Hippocampal formation (tissue), 2 donors: Measurements from ENCODE around the gene UBA3.

Experiments
- DNase-seq, 2 donors: peaks; one replicate each; lab custom pipeline; 2025; lab: John Stamatoyannopoulos, UW

Gene UBA3

DNA sequence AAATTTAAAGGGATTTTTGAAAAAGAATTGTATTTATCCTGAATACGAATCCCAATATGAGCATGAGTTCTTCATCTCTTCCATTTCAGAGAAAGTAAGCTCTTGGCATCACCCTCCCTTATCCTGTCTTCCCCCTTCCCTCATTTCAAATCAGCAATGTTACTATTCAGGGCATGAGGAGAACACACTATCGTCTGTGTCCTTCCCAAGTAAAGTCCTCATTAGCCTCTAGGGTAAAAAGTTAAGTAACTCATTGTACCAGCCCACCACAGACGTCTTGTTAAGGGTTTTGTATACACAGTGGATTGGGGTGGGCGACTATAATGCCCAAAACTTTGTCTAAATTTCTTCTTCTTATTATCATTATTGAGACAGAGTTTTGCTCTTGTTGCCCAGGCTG lies 19.4 kb upstream of the UBA3 start:
- DNase-seq, result no peak

DNA sequence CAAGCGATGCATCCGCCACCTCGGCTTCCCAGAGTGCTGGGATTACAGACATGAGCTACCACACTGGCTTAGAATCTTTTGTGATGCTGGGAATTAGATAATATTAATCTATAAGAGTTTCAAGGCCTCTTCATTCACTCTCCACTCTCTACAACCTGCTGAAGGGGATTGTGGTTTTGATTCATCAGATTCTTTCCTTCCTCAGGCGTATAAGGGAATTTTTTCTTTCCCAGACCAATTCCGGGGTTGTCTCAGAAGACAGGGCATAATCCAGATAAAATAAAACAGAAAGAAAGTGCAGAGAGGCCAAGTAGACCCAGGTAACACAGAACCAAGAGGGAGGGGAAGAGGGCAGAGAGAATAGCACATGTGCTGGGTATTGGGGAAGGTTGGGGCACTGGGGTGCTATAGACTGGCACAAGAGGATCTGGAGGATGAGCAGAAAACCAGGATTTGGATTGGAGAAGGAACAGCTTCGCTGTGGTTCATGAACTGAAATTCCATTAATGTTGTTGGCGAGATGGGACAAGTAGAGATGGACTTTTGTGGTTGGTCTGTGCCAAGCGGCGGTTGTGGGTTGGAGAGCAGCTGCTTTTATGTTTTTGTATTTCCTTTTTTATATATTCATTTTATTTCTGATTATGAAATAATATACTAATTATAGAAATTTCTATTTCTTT lies 17.4 kb upstream of the UBA3 start:
- DNase-seq, result no peak

DNA sequence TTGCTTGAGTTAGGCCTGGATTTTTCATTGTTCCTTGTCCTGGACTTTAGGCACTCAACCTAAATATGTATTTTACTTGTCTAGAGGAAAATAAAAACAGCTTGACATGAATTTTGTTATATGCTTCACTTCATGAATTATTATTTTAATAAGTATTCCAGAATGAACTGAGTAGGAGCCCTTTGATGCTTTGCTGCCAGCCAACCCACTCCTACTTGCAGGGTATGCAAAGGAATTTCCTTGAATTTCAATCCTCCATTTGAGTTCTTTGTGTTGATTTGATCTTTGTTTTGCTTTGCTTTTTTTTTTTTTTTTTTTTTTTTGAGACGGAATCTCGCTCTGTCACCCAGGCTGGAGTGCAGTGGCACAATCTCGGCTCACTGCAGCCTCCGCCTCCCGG lies 16.1 kb upstream of the UBA3 start:
- no peak for DNase-seq

DNA sequence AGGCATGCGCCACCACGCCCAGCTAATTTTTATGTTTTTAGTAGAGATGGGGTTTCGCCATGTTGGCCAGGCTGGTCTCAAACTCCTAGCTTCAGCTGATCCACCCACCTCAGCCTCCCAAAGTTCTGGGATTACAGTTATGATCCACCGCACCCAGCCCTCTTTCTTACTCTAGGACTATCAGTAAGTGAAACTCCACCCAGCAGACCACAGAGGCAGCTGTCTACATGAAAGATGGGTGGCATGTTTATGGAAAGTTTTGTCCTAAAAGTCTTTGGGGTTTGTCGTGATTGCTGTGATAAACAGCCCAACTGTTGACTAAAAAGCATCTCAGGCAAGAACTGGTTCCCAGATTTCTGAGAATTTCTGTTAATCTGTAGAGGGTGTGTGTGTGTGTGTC lies 15.5 kb upstream of the UBA3 start:
- no peak for DNase-seq

DNA sequence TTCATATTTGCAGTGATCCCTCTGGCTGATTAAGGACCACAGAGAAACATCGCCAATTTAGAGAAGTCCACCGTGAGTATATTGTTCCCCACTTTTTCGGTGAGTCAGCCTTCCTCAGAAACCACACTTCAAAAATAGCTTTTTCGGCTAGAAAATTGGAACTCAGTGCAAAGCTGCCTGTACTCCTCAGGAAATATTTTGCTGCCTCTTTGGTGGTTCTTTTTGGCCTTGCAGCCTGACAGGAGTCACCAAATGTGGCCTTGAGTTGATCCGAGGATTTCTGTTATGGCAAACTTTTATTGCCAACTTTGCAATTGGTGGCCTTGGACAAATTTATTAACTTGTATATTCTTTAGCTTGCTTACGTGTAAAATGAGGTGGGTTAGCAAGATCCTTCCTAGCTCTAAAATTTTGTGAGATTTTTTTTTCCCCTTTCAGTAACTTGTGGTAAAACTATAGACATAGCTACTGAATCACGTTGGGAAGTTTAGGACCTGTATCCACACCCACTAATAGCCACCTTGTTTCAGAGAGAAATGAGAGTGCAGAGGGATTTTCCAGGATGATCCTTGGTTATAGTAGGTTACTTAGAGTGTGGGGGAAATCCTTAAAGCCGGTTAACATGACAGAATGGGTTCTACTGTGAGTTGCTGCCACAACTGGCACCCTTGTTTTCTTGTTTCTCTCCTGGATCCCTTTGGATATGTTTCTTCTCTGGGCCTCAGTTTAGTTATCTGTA lies 14.5 kb upstream of the UBA3 start:
- peak in 1 of 2 donors; percentile 34 for DNase-seq

DNA sequence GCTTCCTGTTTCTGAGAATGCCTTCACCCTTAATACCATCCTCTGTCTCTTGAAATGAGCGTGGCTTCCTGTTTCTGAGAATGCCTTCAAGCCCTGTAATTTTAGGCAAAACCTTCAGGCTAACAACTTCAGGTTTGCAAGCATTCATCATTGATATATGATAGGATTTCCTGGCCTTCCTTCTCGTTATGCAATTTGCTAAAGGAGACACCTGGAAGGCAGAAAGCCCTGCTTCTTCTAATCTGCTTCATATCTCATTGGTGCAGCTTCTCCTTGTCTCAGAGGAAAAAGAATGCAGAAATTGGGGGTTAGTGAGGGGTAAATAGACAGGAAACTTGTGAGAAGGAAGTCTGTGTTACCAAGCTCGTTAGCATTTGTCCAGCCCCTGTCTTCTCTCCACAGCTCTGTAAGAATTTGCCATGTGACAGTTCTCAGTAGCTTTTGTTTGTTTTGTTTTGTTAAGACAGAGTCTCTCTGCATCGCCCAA lies 11.9 kb upstream of the UBA3 start:
- peak; percentile 22 to 70 for DNase-seq

DNA sequence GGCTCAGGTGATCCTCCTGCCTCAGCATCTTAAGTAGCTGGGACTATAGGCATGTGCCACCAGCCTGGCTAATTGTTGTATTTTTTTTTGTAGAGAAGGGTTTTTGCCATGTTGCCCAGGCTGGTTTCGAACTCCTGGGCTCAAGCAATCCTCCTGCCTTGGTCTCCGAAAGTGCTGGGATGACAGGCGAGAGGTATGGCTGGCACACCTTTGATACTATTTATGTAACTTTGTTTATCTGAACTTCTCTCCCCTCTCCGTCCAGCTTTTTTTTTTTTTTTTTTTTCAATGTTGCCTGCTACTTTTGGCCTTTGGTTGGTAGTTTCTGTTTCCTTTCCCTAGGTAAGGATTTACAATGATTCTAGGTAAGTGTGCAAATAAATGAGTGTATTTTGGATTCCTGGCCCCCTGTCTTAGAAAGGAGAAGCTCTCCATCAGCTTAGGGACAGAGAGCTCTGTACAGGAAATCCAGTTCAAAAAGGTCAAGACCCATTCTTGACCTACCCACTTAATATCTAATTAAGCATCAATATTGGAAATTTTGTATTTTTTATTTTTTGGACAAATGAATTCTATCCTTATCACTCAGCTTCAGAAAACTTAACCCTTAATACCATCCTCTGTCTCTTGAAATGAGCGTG lies 11.3 kb upstream of the UBA3 start:
- DNase-seq, result no peak

DNA sequence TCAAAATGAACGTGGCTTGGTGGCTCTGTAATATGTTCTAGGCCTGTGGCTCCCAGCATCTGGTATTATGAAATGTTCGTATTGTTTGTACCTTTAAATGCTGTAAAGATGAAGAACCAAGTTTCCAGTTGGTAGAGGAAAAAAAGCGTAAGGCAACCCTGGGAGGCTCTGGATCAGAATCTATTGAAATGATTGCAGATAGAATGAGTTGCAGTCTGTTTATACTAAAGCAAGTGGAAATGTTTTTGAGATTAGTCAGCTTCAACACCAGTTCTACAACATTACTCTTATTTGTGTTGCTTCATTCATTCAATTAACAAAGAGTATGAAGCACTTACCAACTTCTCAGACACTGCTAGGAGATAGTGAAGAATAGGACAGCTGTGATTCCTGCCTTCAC lies 9.9 kb upstream of the UBA3 start:
- no peak for DNase-seq

DNA sequence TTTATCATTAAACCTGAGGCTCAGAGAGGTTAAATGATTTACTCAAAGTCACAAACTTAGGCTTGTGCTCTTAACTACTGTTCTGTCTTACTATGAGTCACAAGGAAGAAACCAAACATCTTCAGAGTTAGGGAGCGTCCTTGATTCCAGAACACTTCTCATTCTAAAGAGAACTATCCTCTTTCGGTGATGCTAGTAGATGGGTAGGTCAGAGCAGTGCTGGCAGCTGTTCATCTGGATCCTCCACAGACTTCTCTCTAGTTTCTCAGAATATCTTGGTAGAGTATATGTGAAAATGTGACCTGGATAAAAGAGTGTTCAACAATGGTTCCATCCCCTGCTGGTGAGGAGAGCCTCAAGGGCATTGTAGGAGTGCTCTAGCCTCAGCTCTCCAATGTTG lies 7.9 kb upstream of the UBA3 start:
- no peak for DNase-seq

DNA sequence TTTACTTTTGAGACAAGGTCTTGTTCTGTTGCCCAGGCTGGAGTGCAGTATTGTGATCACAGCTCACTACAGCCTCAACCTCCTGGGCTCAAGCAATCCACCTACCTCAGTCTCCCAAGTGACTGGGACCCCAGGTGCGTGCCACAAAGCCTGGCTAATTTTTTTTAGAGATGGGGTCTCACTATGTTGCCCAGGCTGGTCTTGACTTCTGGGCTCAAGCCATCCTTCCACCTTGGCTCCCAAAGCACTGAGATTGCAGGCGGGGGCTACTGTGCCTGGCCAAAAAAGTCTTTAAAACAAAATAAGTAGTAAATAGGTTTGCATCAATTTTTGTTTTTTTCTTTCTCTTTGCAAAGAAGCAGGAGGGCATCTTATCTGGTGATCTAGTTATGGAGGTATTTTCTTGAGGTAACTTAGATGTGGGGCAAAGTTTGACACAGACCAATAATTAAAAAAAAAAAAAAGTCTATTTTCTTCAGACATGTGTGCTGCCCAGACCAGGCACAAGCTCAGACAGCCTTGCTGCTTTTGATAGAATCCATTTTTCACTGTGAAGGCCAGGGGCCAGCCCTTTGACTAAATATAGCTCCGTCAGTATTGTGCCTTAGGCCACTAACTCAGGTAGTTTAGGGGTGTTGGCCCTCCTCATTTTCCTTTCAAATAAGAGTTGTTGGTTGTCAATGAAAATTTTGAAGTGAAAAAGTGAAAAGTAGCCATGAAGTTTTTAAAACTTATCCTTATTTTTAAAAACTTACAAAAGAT lies 7.0 kb upstream of the UBA3 start:
- DNase-seq, result no peak

DNA sequence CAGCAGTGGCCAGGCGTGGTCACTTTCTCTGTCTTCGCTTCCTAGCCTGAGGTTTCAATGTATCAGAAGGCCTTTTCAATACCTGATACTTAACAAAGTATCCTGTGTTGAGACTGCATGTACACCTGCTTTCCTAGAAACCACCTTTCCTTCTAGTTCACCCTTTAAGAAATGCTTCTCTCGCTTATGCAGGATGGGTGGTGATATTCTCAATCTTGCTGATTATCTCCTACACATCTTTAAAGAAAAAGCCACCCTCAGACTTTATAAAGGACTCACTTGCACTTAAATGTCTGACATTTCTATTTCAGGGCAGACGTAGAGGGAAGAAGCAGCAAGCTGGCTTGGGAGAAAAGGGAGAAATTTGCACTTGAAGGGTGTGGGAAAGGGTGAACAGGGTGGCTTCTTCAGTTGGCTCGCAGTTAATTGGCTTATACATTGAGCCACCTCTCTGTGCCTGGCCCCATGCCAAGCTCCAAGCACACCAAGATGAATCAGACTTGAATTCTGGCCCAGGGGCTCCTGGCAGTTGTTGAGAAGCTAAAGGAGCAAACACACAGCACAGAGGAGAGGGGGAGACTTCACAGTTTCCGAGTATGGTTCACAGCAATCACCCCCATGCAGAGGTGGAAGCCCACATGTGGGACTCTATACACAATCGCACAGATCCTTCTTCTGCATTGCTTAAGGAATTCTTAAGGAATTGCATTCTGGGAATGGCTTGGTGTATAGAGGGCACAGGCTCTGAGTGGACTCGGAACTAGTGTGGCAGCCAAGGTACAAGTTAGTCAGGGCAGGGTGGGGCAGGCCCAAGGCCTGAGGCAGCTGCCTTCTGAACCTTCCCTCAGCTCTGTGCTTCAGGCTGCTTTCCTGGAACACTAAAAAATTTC lies 5.9 kb upstream of the UBA3 start:
- peak; percentile 66 to 83 for DNase-seq

DNA sequence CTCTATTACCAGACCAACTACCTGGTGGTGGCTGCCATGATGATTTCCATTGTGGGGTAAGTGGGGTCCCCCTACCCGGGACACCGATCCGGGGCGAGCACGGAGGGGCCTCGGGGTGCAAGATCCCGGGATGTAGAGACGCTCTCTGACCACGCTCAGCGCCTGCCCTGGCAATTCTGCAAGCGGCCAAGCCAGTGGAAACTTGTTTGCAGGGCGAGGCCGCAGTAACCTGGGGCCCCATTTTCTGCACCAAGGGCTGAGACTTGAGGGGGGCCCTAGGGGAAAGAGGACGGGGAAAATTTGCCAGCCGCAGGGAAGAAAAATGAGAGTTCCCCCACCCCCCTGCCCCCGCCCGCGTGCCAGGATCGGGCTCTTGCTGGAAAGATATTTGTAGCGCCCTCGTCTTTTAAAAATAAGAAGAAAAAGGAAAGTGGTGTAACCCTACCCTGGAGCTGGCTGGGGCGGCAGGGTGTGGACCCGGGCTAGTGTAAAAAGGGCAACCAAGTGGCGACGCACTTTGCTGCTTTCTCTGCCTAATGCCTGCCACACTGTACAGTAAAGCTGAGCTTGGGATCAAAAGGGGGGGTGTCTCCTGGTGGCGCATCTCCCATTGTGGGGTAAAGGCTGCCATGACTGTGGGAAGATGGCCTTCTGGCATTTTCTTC lies 5.1 kb upstream of the UBA3 start:
- DNase-seq, result peak; percentile 50 to 59

DNA sequence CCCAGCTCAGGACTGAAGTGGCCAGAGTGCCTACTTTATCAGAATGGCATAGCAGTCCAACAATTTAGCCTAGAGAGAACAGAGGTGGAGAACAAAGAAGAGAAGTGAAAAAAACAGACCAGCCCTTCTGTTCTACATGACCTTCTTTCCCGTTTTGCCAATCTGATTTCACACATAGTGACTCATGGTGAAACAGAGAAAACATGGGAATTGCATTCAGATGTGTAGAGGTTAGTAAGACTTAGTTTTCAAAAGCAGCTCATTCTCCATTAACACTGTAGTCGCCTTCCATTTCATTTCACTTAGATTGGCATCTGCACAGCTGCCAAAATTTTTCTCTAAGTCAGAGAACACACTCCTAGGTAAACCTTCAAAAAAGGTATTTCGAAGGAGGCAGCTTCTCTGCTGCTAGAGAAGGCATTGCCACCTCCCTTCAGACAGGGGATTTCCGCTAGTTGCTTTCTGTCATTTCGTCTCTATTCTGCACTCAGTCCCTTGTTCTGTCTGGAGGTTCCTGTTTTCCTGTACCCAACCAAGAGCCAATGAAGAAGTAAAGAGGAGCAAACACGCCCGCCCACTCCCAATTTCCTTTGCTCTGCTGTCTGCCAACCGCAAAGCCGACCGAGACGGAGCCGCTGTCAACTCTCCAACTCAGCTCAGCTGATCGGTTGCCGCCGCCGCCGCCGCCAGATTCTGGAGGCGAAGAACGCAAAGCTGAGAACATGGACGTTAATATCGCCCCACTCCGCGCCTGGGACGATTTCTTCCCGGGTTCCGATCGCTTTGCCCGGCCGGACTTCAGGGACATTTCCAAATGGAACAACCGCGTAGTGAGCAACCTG lies 4.4 kb upstream of the UBA3 start, which contains the start of gene ARL6IP5:
Gene ARL6IP5, plus strand, starts transcription at position 612 of the 842 bp plus-strand sequence. Its CDS starts 111 bp downstream, at position 723.
- peak; percentile 90 to 95 for DNase-seq

DNA sequence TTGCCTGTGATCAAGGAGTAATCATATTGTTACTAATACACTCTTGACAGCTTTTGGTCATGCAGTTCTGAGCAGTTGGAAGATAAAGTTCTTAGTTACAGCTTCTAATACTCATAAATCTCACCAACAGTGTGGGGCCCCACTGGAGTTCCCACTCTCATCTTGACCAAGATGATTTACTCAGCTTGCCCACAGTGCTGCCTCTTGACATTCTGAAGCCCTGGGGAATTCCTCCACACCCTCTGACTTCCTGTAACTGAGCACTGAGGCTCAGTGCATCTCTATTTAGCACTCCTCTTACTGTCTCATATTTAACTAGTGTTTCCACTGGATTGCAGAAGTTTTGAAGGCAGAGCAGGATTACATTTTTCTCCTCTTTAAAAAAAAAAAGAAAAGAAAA lies 2.6 kb upstream of the UBA3 start:
- peak; percentile 27 to 33 for DNase-seq

DNA sequence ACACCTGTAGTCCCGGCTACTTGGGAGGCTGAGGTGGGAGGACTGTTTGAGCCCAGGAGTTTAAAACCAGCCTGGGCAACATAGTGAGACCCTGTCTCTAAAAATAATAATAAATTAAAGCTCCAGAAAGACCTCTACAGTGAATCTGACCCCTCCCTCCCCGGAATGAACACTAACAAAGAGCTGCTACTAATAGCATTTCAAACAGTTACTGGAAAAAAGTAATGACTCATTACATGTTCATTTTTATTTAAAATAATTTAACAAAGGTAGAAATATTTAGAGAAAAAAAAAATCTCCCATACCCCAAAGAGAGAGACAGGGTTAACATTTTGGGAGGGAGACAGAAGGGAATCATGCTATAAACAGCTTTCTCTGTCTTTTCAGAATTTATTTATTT lies 2.2 kb upstream of the UBA3 start:
- no peak for DNase-seq

DNA sequence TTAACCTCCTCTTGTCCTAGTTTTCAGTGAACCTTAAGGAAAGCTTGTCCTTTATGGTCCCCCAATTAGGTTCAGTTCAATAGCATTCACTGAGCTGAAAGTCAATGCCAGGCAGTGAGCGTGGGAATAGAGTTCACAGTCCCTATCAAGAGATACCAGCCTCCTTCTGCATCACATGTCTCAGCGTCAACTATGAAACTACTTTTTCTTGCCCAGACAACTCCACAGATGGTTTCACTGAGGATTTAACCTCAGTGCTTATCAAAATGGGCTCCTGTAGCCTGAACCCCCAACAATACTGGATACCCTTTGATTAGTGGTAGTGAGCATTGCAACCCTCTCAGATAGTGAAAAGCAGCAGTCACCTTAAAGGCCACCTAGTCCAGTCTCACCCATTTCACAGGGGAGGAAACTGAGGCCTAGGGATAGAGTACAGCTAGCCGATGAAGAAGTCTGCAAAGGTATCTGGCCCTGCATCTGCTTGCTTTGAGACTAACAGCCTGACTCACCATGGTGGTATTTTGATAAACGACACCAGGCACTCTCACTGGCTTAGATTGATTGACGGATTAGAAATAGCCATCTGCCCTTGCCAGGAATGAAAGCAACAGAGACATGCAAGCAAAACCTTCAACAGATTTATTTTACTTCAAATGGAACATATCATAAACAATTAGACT lies 1.6 kb upstream of the UBA3 start:
- no peak for DNase-seq

DNA sequence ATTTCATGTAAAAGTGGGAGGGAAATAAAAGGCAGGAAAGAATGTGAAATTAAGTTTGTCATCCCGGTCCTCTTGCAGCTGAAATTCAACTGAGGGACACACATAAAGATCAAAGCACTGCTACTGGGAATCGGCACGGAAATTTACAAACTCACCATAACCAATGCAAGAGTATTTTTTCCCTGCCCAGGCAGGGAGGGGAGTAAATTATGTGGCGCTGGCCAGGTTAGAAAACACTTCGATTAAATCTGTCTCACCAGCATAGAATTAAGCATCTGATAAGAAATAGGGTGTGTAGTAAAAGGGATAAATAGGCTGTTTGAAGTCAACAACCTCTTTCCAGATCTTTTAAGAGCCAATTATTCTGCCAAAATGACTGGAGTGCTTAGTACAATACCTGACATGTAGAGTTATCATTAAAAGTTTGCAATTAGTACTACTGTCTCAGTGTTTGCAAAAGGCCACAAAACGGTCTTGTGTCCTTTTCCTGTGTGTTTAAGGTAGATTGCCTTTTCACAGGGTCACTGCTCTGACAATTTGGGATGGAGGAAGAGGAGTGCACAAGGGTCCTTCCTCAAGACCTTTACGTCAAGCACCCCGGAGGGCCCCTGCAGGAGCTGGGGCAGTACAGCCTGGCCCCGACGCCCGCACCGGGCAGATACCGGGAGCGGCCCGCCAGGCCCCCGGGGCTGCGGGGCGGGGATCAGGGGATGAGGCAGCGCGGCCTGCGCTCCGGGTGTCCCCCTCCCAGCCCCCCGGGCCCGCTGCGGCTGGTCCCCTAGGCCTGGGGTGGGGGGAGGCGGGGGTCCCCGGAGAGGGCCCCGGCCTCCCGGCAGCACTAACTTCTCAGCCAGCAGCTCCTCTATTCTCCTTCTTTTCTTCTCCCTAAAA lies 651 bp downstream of the UBA3 start:
- peak in 1 of 2 donors; percentile 39 for DNase-seq

DNA sequence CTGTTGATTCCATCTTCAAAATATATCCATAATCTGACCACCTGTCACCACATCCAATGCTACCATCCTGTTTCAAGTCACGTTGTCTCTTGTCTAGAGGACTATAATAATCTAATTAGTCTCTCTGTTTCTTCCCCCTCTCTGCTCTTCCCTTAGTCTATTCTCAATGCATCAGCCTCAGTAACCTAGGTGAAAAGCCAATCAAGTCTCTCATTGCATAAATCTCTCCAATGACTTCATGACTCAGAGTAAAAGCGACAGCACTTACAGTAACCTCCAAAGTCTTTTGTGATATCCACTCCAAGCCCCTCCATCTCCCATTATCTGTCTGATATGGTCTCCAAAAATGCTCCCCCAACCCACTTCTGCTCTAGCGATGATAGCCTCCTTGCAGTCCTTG lies 7.2 kb downstream of the UBA3 start:
- DNase-seq, result no peak
